Kidney epithelial cell (primary cell): ENCODE results near the gene PAXX. TPM values are rescaled to one million over a fixed set of nuclear protein-coding genes. Genes with fewer than 3 reads are reported as not detected.

Source experiments
- DNase-seq: peaks from one replicate; pipeline ENCODE4 v3.0.0-alpha.2; 2010; ENCODE audit warnings: low read depth
- H3K27me3 ChIP-seq: 2 replicates; pipeline ENCODE4 v1.6.0; 2011; ENCODE audit warnings: low read length; ENCODE audit not compliant: control insufficient read depth, insufficient read depth
- H3K36me3 ChIP-seq: 2 replicates; pipeline ENCODE4 v1.5.1; 2011; ENCODE audit warnings: low read length; ENCODE audit not compliant: control insufficient read depth, insufficient read depth
- H3K4me3 ChIP-seq: 2 replicates; pipeline ENCODE4 v1.5.1; 2011; ENCODE audit warnings: low read depth, mild to moderate bottlenecking, control low read depth, low read length
- CTCF ChIP-seq: IDR thresholded peaks from 2 replicates; pipeline ENCODE4 v1.5.1; 2011; ENCODE audit warnings: mild to moderate bottlenecking, moderate library complexity, low read length, control low read depth, inconsistent platforms; ENCODE audit not compliant: insufficient read depth, poor library complexity, severe bottlenecking
- total RNA-seq: library from RNA; depleted of rRNA; stranded (reverse); fragments of >200 nt; gene quantifications from 2 replicates; pipeline ENCODE4 v1.2.3, GENCODE V29; 2015

PAXX gene
- total RNA-seq, 1 donor from 2014 or later: 46.8 TPM

GRCh38 chr9:137007108-137007815 is 15.0 kb downstream of the PAXX start:
- no peaks in the 10 kb centered on the region for H3K27me3 ChIP-seq
- H3K4me3 ChIP-seq: no peak overlapping the region
- no peak for DNase-seq
- H3K36me3 ChIP-seq: no peaks in the 10 kb centered on the region
- TF ChIP-seq CTCF: no peak

- no peak for TF ChIP-seq CTCF
- Histone ChIP-seq H3K36me3 (no peaks in the 10 kb centered on the region), H3K4me3 (no peak overlapping the region), H3K27me3 (no peaks in the 10 kb centered on the region)
- no peak for DNase-seq
These were observed 15.6 kb downstream of the PAXX start for GRCh38 chr9:137007816-137008270.

GRCh38 chr9:137008312-137008711 is 16.1 kb downstream of the PAXX start:
- no peak for TF ChIP-seq CTCF
- Histone ChIP-seq H3K4me3 (no peak overlapping the region), H3K27me3 (no peaks in the 10 kb centered on the region), H3K36me3 (no peaks in the 10 kb centered on the region)
- DNase-seq: no peak

GRCh38 chr9:137009217-137009616 is 17.0 kb downstream of the PAXX start:
- H3K36me3 ChIP-seq: no peaks in the 10 kb centered on the region
- H3K4me3 ChIP-seq: no peak overlapping the region
- TF ChIP-seq CTCF: no peak
- no peaks in the 10 kb centered on the region for H3K27me3 ChIP-seq
- no peak for DNase-seq

- TF ChIP-seq CTCF: no peak
- Histone ChIP-seq H3K36me3 (no peaks in the 10 kb centered on the region), H3K27me3 (no peaks in the 10 kb centered on the region), H3K4me3 (no peak overlapping the region)
- no peak for DNase-seq
These were observed 17.9 kb downstream of the PAXX start for GRCh38 chr9:137009938-137010732.
